Activated gamma-delta T cell (primary cell): Measurements from ENCODE around the gene MRPS22.
"Not testable (repeated sequence)": the region's sequence is repeated elsewhere in the genome, so short reads cannot be mapped to it uniquely, and the experiment has no call there.

Source experiments
- DNase-seq: peaks from one replicate; lab custom pipeline; 2025; lab: John Stamatoyannopoulos, UW

The MRPS22 gene

GRCh38 chr3:139396707-139397106 lies 52.9 kb downstream of the MRPS22 start:
- DNase-seq, result no peak

- not testable (repeated sequence) for DNase-seq
These were observed 57.3 kb downstream of the MRPS22 start for GRCh38 chr3:139401155-139401554.
